Astrocyte (in vitro differentiated cells and primary cell): Measurements from ENCODE around the gene SLCO2A1.

Source experiments
- EZH2 ChIP-seq: IDR thresholded peaks from 2 replicates; pipeline ENCODE4 v1.6.1; 2012; ENCODE audit warnings: mild to moderate bottlenecking, low read length, inconsistent platforms; ENCODE audit not compliant: insufficient read depth
- TF ChIP-seq, protein P1 (sequence below): IDR thresholded peaks from 2 replicates; pipeline ENCODE4 v1.5.1; 2011; ENCODE audit warnings: low read depth, mild to moderate bottlenecking, inconsistent platforms, low read length, moderate library complexity; ENCODE audit not compliant: insufficient read depth

DNA sequence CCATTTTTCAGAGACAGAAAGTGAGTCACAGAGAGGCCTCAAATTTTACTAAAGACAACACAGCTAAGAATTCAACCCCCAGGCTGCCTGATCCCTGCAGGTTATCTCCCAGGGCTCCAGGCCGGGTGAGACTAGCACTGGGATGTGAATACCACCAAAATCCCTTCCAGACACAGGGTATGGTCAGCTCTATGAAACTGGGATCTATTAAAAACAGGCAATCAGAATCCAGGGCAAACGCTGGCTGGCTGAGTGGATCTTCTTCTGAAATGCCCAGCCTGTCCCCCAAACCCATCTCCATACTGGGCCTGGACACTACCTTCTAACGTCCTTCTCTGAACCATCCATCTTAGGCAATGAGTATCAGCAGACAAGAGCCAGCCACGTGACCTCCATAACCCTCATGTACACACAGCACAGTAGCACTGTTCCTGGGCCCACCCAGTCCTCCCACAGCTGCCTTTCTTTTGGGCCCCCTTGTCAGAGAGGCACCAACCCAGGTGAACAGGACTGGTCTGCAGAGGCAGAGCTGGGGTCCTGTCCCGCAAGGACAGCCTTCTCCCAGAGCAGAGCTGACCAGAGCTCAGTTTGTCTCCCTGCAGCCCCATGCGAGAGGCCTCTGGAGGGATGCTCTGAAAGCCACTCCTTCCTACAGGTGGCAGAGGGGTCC is 135.9 kb downstream of the SLCO2A1 start:
- TF ChIP-seq, protein P1, sequence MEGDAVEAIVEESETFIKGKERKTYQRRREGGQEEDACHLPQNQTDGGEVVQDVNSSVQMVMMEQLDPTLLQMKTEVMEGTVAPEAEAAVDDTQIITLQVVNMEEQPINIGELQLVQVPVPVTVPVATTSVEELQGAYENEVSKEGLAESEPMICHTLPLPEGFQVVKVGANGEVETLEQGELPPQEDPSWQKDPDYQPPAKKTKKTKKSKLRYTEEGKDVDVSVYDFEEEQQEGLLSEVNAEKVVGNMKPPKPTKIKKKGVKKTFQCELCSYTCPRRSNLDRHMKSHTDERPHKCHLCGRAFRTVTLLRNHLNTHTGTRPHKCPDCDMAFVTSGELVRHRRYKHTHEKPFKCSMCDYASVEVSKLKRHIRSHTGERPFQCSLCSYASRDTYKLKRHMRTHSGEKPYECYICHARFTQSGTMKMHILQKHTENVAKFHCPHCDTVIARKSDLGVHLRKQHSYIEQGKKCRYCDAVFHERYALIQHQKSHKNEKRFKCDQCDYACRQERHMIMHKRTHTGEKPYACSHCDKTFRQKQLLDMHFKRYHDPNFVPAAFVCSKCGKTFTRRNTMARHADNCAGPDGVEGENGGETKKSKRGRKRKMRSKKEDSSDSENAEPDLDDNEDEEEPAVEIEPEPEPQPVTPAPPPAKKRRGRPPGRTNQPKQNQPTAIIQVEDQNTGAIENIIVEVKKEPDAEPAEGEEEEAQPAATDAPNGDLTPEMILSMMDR: no peak
- TF ChIP-seq EZH2: no peak
